ENCODE results near the gene COA1. TPM values are rescaled to one million over a fixed set of nuclear protein-coding genes. Genes with fewer than 3 reads are reported as not detected.

Gene COA1
- total RNA-seq, 1 donor from 2014 or later, result 192 TPM

GRCh38 chr7:43771573-43771972, 42.2 kb upstream of the COA1 start:
- H3K27ac ChIP-seq, result no peak overlapping the region
- no peaks in the 10 kb centered on the region for H3K36me3 ChIP-seq
- no peaks in the 10 kb centered on the region for H3K27me3 ChIP-seq
- H3K4me2 ChIP-seq, result no peak overlapping the region
- Mint-ChIP-seq H3K9me3 (peaks cover 8% of the 10 kb centered on the region), H3K36me3 (no peaks in the 10 kb centered on the region), H3K4me3 (no peak overlapping the region), H3K27me3 (ENCODE audit: insufficient read depth, low read depth) (peaks cover 4% of the 10 kb centered on the region), H3K27ac (peak overlapping the region; percentile 73), H3K4me1 (peaks cover 3% of the 10 kb centered on the region)
- H3K4me1 ChIP-seq, result no peaks in the 10 kb centered on the region
- TF ChIP-seq, protein P1, sequence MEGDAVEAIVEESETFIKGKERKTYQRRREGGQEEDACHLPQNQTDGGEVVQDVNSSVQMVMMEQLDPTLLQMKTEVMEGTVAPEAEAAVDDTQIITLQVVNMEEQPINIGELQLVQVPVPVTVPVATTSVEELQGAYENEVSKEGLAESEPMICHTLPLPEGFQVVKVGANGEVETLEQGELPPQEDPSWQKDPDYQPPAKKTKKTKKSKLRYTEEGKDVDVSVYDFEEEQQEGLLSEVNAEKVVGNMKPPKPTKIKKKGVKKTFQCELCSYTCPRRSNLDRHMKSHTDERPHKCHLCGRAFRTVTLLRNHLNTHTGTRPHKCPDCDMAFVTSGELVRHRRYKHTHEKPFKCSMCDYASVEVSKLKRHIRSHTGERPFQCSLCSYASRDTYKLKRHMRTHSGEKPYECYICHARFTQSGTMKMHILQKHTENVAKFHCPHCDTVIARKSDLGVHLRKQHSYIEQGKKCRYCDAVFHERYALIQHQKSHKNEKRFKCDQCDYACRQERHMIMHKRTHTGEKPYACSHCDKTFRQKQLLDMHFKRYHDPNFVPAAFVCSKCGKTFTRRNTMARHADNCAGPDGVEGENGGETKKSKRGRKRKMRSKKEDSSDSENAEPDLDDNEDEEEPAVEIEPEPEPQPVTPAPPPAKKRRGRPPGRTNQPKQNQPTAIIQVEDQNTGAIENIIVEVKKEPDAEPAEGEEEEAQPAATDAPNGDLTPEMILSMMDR (IDR thresholded peaks at IDR 0.05), result no peak
- no peak for TF ChIP-seq EZH2 (IDR thresholded peaks at IDR 0.05)
- TF ChIP-seq EZH2phosphoT487 (IDR thresholded peaks at IDR 0.05), result no peak
- H3K9me3 ChIP-seq (ENCODE audit: low read depth), result no peaks in the 10 kb centered on the region
- no peaks in the 10 kb centered on the region for H3K79me2 ChIP-seq (ENCODE audit: low read depth)
- no peak overlapping the region for H3K4me3 ChIP-seq
- H4K20me1 ChIP-seq (ENCODE audit: low read depth), result no peaks in the 10 kb centered on the region
- DNase-seq (ENCODE audit: low spot score), result no peak
- no peak overlapping the region for H2AFZ ChIP-seq (replicated peaks)
- no peak overlapping the region for H3K9ac ChIP-seq
- H3F3A ChIP-seq (ENCODE audit: low read depth), result no peaks in the 10 kb centered on the region

GRCh38 chr7:43771128-43771527, 41.8 kb upstream of the COA1 start:
- no peak overlapping the region for H3K27ac Mint-ChIP-seq
- no peak overlapping the region for H3K9ac ChIP-seq
- H3K4me3 Mint-ChIP-seq, result no peak overlapping the region
- no peaks in the 10 kb centered on the region for H3K27me3 ChIP-seq
- H3K9me3 ChIP-seq (ENCODE audit: low read depth), result no peaks in the 10 kb centered on the region
- peaks cover 4% of the 10 kb centered on the region for H3K4me1 Mint-ChIP-seq
- H3K4me1 ChIP-seq, result no peaks in the 10 kb centered on the region
- no peak overlapping the region for H3K27ac ChIP-seq
- H3K4me3 ChIP-seq, result no peak overlapping the region
- DNase-seq (ENCODE audit: low spot score), result no peak
- no peaks in the 10 kb centered on the region for H3K79me2 ChIP-seq (ENCODE audit: low read depth)
- TF ChIP-seq EZH2phosphoT487 (IDR thresholded peaks at IDR 0.05) (no peak), EZH2 (IDR thresholded peaks at IDR 0.05) (no peak)
- TF ChIP-seq, protein P1 (IDR thresholded peaks at IDR 0.05), result no peak
- H2AFZ ChIP-seq (replicated peaks), result no peak overlapping the region
- peaks cover 5% of the 10 kb centered on the region for H3K9me3 Mint-ChIP-seq
- no peaks in the 10 kb centered on the region for H3F3A ChIP-seq (ENCODE audit: low read depth)
- H3K36me3 ChIP-seq, result no peaks in the 10 kb centered on the region
- H4K20me1 ChIP-seq (ENCODE audit: low read depth), result no peaks in the 10 kb centered on the region
- H3K27me3 Mint-ChIP-seq (ENCODE audit: insufficient read depth, low read depth), result peaks cover 4% of the 10 kb centered on the region
- no peaks in the 10 kb centered on the region for H3K36me3 Mint-ChIP-seq
- no peak overlapping the region for H3K4me2 ChIP-seq

DNA sequence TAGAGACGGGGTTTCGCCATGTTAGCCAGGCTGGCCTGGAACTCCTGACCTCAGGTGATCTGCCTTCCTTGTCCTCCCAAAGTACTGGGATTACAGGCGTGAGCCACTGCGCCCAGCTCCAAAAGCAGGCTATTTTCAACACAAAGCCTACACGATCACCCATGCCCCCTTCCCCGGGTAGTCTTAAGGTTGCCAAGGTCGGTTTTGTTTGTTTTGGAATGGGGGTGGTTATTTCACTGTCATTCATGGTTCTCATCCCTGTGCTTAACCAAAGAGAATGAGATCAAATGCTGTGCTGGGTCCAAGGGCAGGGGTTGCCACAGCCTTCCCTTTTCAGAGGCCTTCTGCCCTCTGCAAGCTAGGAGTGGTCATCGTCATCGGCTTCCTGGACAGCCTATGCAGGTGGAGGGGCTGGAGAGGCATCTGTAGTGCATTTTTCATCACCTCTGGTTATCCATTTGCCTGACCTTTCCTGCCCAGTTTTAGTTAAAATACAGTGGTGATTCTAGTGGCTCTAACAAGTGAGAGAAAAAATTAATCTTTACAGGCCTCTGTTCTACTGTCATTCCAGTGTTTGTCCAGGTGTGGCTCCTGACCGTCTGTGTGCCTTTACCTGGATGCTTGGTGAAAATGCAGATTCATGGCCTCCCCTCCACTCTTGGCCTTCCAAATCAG, 40.6 kb upstream of the COA1 start:
- H3K27me3 Mint-ChIP-seq (ENCODE audit: insufficient read depth, low read depth), result peaks cover 4% of the 10 kb centered on the region

More for the DNA sequence above, 40.6 kb upstream of the COA1 start:
- Mint-ChIP-seq H3K4me1 (peaks cover 4% of the 10 kb centered on the region), H3K9me3 (peaks cover 5% of the 10 kb centered on the region), H3K27ac (no peak overlapping the region), H3K36me3 (no peaks in the 10 kb centered on the region), H3K4me3 (no peak overlapping the region)
- no peak overlapping the region for H3K27ac ChIP-seq
- H3K36me3 ChIP-seq, result no peaks in the 10 kb centered on the region
- H3K9me3 ChIP-seq (ENCODE audit: low read depth), result no peaks in the 10 kb centered on the region
- no peaks in the 10 kb centered on the region for H3F3A ChIP-seq (ENCODE audit: low read depth)
- no peak for TF ChIP-seq EZH2 (IDR thresholded peaks at IDR 0.05)
- TF ChIP-seq, protein P1 (IDR thresholded peaks at IDR 0.05), result no peak
- TF ChIP-seq EZH2phosphoT487 (IDR thresholded peaks at IDR 0.05), result no peak
- H3K9ac ChIP-seq, result no peak overlapping the region
- no peak overlapping the region for H3K4me2 ChIP-seq
- no peak overlapping the region for H2AFZ ChIP-seq (replicated peaks)
- no peaks in the 10 kb centered on the region for H4K20me1 ChIP-seq (ENCODE audit: low read depth)
- H3K4me1 ChIP-seq, result no peaks in the 10 kb centered on the region
- no peaks in the 10 kb centered on the region for H3K27me3 ChIP-seq
- no peak for DNase-seq (ENCODE audit: low spot score)
- H3K79me2 ChIP-seq (ENCODE audit: low read depth), result no peaks in the 10 kb centered on the region
- H3K4me3 ChIP-seq, result no peak overlapping the region
